Stimulated activated CD4-positive, alpha-beta T cell treated with anti-CD3 and anti-CD28 coated beads, TNF-alpha, amount 100 ng/mL, for 24 hours (primary cell): ENCODE results near the gene ZDHHC17.

ENCODE experiments used
- DNase-seq, 3 experiments: peaks; one replicate each; pipeline ENCODE4 v3.0.0-alpha.2; 2020; ENCODE audit warnings: low read depth in 3 of 3

The ZDHHC17 gene

GRCh38 chr12:76878099-76878898 lies 114.4 kb downstream of the ZDHHC17 start:
- no peak for DNase-seq

DNA sequence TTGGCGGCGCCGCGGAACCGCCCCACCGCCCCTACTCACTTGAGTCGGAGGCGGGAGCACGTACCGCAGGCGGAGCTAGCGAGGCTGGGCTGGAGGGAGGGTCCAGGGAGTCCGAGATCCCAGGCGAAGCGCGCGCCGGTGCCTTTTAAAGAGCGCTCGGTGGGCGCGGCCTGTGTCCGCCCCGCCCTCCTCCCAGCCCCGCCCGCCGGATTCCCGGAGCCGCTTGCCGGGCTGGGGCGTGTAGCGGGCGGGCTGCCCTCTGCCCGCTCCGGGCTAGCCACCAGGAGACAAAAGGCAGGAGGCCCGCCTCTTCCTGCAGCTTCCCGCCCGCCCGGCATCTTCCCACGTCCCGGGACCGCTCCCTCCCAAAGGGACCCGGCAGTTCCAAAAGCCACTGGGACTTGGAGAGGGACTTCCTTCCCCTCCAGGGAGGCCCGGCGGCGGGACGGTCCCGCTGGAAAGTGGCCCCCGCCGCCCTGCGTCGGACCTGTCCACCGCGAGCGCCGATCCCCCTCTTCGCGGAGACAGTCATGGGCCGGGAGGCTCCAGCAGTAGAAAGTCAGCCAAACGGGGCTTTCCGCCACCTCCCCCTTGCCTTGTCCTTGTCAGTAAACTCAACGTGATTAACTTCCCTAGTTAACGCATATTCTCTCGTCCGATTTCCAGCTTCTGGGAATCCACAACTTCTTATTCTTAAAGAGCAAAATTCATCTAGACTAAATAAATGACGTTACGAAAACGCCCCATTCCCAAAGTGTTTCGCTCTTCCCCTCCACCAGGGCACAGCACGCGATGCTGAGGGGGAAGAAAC lies 115.2 kb downstream of the ZDHHC17 start, which contains the start of gene CSRP2:
TSS of gene CSRP2 (minus strand) at position 121 of the 811 bp plus-strand sequence. CDS start 12,759 bp downstream, outside the sequence.
- DNase-seq = peak; percentile 20 to 78 (median 43)

GRCh38 chr12:76879710-76880518 lies 116.0 kb downstream of the ZDHHC17 start:
- DNase-seq = no peak

- no peak for DNase-seq
These were observed 116.7 kb downstream of the ZDHHC17 start for GRCh38 chr12:76880519-76881023.

- no peak for DNase-seq
These were observed 117.2 kb downstream of the ZDHHC17 start for GRCh38 chr12:76881142-76881541.

GRCh38 chr12:76882367-76882766 lies 118.5 kb downstream of the ZDHHC17 start:
- no peak for DNase-seq

DNA sequence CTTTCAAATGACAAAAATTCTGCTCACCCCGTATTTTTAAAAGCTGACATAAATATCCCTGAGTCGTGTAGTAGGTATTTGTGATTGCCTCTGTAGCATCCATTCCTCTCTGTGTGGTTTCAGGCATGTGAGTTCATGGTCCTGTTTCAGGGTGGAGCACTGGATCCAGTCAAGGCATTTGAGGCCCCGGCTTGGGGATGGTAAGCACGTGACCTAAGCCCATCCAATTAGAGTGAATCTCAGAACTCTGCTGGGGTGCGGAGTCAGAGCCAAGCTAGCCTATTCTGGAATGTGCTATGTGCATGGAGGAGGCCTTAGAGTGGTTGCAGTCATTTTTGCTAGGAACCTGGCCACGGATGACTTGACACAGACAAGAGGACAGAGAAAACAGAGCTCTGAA lies 119.2 kb downstream of the ZDHHC17 start:
- no peak for DNase-seq

GRCh38 chr12:76883811-76884210 lies 119.9 kb downstream of the ZDHHC17 start:
- DNase-seq = no peak

DNA sequence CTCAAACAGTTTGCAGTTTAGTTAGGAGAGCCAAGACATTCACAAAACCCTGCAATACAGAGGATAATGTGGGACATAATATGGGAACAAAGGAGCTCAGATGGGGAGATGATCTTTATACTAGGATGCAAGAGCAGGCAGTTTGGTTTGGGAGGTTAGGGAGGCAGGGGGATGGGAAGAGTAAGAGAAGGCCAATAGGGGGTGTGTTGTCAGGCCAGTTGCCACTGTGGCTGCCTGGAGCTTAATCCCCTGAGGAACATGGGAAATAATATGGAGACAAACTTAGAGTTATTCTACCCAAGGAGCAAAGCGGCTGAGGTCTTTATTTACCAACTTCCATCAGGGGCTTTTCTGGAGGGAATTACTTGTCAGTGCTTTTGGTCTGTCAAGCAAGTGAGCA lies 124.9 kb downstream of the ZDHHC17 start:
- no peak for DNase-seq

DNA sequence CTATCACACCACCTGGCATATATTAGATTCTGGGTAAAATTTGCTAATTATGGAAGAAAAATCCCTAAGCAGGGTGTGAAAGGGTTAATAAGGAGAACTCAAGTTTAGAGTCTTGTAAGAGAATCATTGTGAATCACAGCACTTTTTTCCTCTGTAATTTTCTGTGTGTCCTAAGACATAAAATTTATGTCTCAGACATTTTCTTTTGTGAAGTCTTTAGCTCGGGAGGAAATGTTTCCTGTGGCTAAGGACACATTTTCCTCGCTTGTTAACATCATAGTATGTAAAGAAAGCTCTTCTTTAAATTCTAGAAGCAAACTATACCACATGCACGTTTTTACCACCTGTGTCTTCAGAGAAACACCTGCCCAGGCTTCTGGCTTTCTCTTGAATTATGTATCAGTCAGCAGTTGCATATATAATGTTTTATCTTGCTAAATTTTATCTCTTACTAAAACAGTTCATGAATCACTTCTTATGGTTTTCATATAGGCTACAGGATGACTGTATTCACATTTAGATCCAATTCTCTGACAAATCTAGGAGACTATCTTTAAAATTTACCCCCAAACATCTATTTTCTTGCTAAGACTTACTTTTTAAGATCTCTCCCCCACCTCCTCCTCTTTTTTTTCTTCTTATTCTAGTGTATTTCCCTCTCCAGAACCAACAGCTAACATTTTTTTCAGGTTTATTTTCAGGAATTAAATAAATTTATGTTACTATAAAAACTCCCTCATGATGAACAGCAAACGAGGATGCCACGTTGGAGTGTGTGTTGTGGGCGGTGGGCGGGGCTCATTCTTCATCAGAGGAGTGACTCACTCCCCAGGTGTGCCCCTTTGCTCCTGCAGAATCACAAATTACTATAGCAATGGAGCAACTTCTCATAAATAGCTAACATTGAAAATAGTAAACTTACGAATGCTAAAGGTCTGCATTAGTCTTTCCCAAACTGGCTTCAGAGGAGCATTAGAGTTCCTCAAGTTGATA lies 126.5 kb downstream of the ZDHHC17 start:
- peak in 2 of 3 experiments; percentile 35 to 52 for DNase-seq

- DNase-seq = no peak
These were observed 127.7 kb downstream of the ZDHHC17 start for GRCh38 chr12:76891609-76892008.

- no peak for DNase-seq
These were observed 131.9 kb downstream of the ZDHHC17 start for GRCh38 chr12:76895796-76896195.

GRCh38 chr12:76896274-76896673 lies 132.4 kb downstream of the ZDHHC17 start:
- no peak for DNase-seq

DNA sequence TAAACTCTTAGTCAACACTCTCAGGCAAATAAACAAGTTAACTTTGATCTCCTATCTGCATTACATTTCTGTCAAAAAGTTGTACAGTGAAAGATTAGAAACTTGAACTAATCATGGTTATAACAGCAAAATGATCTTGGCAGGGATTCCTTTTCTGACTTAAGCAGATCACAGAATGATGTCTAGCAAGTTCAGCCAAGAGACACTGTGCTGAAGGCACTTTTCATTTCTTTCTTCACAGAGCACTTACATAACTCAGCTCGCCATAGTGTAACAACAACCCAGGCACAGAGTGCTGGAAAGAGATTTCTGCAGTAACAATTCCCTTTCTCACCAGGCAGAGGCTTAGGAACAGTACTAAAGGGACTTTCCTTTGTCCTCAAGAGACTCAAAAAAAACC lies 134.5 kb downstream of the ZDHHC17 start:
- no peak for DNase-seq

DNA sequence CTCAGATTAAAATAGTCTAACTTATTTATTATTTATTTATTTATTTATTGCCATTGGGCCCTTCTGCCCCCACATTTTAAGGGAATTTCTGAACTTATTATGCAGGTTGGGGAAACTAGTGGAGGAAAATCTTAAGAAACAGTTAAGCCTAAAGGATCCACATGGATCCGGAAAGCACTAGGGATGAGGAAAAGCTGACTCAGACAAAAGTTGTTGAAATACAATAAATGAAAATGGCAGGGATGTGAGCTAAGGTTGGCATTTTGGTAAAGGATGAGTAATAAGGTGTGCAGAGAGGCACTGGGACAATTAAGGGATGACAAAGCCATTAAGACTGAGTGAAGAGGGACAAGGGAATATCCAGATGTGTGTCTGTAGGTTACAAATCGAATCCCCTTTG lies 135.6 kb downstream of the ZDHHC17 start:
- DNase-seq = no peak

DNA sequence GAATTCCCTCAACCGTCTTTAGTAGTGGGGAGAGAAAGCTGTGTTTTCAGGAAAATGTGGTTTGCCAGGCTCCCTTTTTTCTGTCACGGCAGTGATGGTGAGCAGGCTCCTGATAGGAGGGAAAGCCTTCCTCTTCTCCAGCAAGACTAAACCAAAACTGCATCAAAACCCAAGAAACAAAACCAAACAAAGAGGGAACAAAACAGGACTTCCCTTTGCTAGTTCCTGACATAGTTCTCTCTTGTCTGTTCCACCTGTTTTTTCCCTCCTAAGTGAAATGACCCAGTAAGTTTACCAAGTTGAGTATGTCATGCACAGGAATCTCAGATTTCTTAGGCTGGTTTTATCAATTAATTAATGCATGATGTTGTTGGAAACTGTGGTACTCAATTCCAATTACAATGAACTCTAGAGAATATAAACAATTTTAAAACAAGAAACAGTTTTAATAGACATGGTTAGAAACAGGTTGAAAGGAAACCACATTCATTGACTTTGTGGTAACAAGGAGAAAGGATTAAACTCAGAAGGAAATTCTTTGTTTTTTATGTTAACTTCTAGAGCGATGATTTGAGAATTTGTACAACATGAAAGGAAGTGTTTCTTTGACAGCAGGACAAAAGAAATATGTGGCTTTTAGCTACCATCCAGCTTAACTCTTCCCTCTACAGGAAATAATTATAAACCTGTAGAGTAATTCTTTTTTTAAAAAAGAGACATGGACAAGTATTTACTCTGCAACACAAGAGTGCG lies 137.9 kb downstream of the ZDHHC17 start:
- DNase-seq = no peak
